Measurements from ENCODE around the gene SRRT.
"Not testable (repeated sequence)": the region's sequence is repeated elsewhere in the genome, so short reads cannot be mapped to it uniquely, and the experiment has no call there.

- TF ChIP-seq SPI1 (IDR thresholded peaks at IDR 0.05; ENCODE audit: borderline replicate concordance, low read depth); CTCF (IDR thresholded peaks at IDR 0.05; ENCODE audit: insufficient read depth, low read length); REST (IDR thresholded peaks at IDR 0.05; ENCODE audit: insufficient replicate concordance, low read depth); POLR2AphosphoS5 (IDR thresholded peaks at IDR 0.05; ENCODE audit: low read depth): not testable (repeated sequence)
Measured at GRCh38 chr7:100936167-100936566, 61.3 kb downstream of the SRRT start.
